Heart left ventricle (tissue), 13 donors: ENCODE results near the gene NSMCE1.

Experiments used
- CTCF ChIP-seq, 12 donors: fragments of 200-600 bp; sonication (generic) in 4 of 12; IDR thresholded peaks; one replicate each; pipeline versions ENCODE4 v1.5.0 to v1.8.0; 2018 to 2022; ENCODE audit warnings: antibody characterized with exemption in 12 of 12, mild to moderate bottlenecking in 5 of 12
- POLR2A ChIP-seq, 2 donors: fragments of 450-650 bp; IDR thresholded peaks; one replicate each; pipeline ENCODE4 v1.6.1; 2017; ENCODE audit warnings: antibody characterized with exemption in 2 of 2, mild to moderate bottlenecking in 2 of 2, moderate library complexity in 2 of 2
- donor health status: ischemic (EF 13 %, LVEDD 7.1; RV severe dilation, severe dysfunction).
- donor health status: DM: no; HTN: yes; CAD: no.
- donor health status: DM: no; HTN: no; CAD: no.
- donor health status: ischemic (EF 25% LVEDD 6.9; RV normal size, moderate dysfunction).
- donor health status: ischemic (EF 25% LVEDD 5.7; RV mildly dilated, moderate dysfunction).
- donor health status: ischemic (EF 35%, LVEDD 5.7; RV mildly dilated, moderate dysfunction).
- donor health status: nonischemic (EF 11% LVEDD 7.7; RV severe dilation, severe dysfunction).
- donor health status: DM: yes; HTN: yes; CAD: no.
- donor health status: PGD.
- donor health status: ischemic (EF 29% LVEDD 5.4; RV normal size, mild dysfunction).
- donor health status: nonischemic (EF 23%, LVEDD 6.1; RV moderate dilation, normal function).

GRCh38 chr16:27242868-27243590, 25.5 kb downstream of the NSMCE1 start:
- no peak for TF ChIP-seq CTCF (IDR thresholded peaks at IDR 0.05)
- no peak for TF ChIP-seq POLR2A (IDR thresholded peaks at IDR 0.05)
